ENCODE measurements around the gene EAF1.

- TF ChIP-seq CTCF (conservative IDR thresholded peaks at IDR 0.05 in 1 of 2, IDR thresholded peaks at IDR 0.05 in 1 of 2; ENCODE audit: low read depth in 1 of 2, low read length in 2 of 2): no peak
- TF ChIP-seq EZH2 (IDR thresholded peaks at IDR 0.05; ENCODE audit: low read length, missing control alignments): no peak
Observed at GRCh38 chr3:15486020-15486419, 58.6 kb downstream of the EAF1 start.
